ENCODE data around the gene TSC22D1.
"Not testable (repeated sequence)": the region's sequence is repeated elsewhere in the genome, so short reads cannot be mapped to it uniquely, and the experiment has no call there.

Gene TSC22D1

GRCh38 chr13:44470638-44471562, 105.2 kb downstream of the TSC22D1 start:
- Mint-ChIP-seq H3K36me3 (ENCODE audit: low read depth) (no peaks in the 10 kb centered on the region), H3K9me3 (no peaks in the 10 kb centered on the region), H3K27ac (no peak overlapping the region), H3K27me3 (peaks cover 2% of the 10 kb centered on the region), H3K4me1 (ENCODE audit: low read depth) (no peaks in the 10 kb centered on the region), H3K4me3 (no peak overlapping the region)
- intact Hi-C loops (cut with micrococcal nuclease) = loop anchor here (2.0 kb wide), 1 partner anchor 566 kb away; no protein-coding TSS in a partner anchor

- Mint-ChIP-seq H3K27me3 (peaks cover 2% of the 10 kb centered on the region), H3K27ac (no peak overlapping the region)
- intact Hi-C loops (cut with micrococcal nuclease) = no loop called here
Measured at GRCh38 chr13:44468874-44469273, 107.3 kb downstream of the TSC22D1 start.

GRCh38 chr13:44465318-44465717, 110.8 kb downstream of the TSC22D1 start:
- Mint-ChIP-seq H3K4me3 (no peak overlapping the region), H3K4me1 (ENCODE audit: low read depth) (no peaks in the 10 kb centered on the region), H3K9me3 (no peaks in the 10 kb centered on the region), H3K36me3 (ENCODE audit: low read depth) (no peaks in the 10 kb centered on the region), H3K27ac (no peak overlapping the region), H3K27me3 (peaks cover 2% of the 10 kb centered on the region)
- intact Hi-C loops (cut with micrococcal nuclease) = no loop called here

More at GRCh38 chr13:44468874-44469273, 107.3 kb downstream of the TSC22D1 start:
- Mint-ChIP-seq H3K4me3 (no peak overlapping the region), H3K9me3 (no peaks in the 10 kb centered on the region), H3K36me3 (ENCODE audit: low read depth) (no peaks in the 10 kb centered on the region), H3K4me1 (ENCODE audit: low read depth) (no peaks in the 10 kb centered on the region)

GRCh38 chr13:44464471-44464870, 111.7 kb downstream of the TSC22D1 start:
- Mint-ChIP-seq H3K36me3 (ENCODE audit: low read depth) (peaks cover 3% of the 10 kb centered on the region), H3K27ac (no peak overlapping the region), H3K9me3 (no peaks in the 10 kb centered on the region), H3K27me3 (peaks cover 2% of the 10 kb centered on the region), H3K4me1 (ENCODE audit: low read depth) (no peaks in the 10 kb centered on the region), H3K4me3 (no peak overlapping the region)
- intact Hi-C loops (cut with micrococcal nuclease) = no loop called here

GRCh38 chr13:44463759-44464158, 112.4 kb downstream of the TSC22D1 start:
- Mint-ChIP-seq H3K36me3 (ENCODE audit: low read depth) (peaks cover 8% of the 10 kb centered on the region), H3K4me3 (no peak overlapping the region), H3K4me1 (ENCODE audit: low read depth) (no peaks in the 10 kb centered on the region), H3K9me3 (no peaks in the 10 kb centered on the region), H3K27me3 (peaks cover 2% of the 10 kb centered on the region), H3K27ac (no peak overlapping the region)
- intact Hi-C loops (cut with micrococcal nuclease) = no loop called here

- Mint-ChIP-seq H3K4me3 (no peak overlapping the region), H3K9me3 (peaks cover 9% of the 10 kb centered on the region), H3K27me3 (no peaks in the 10 kb centered on the region), H3K27ac (no peak overlapping the region), H3K36me3 (ENCODE audit: low read depth) (peaks cover 12% of the 10 kb centered on the region), H3K4me1 (ENCODE audit: low read depth) (no peaks in the 10 kb centered on the region)
- intact Hi-C loops (cut with micrococcal nuclease) = no loop called here
Measured at GRCh38 chr13:44459674-44460073, 116.5 kb downstream of the TSC22D1 start.

GRCh38 chr13:44458313-44458975, 117.7 kb downstream of the TSC22D1 start:
- no peak overlapping the region for H3K4me3 Mint-ChIP-seq
- intact Hi-C loops (cut with micrococcal nuclease) = no loop called here

GRCh38 chr13:44456212-44456611, 119.9 kb downstream of the TSC22D1 start:
- peaks cover 12% of the 10 kb centered on the region for H3K36me3 Mint-ChIP-seq (ENCODE audit: low read depth)
- H3K27me3 Mint-ChIP-seq; intact Hi-C loops (cut with micrococcal nuclease); H3K9me3 Mint-ChIP-seq; H3K4me3 Mint-ChIP-seq; H3K27ac Mint-ChIP-seq; H3K4me1 Mint-ChIP-seq (ENCODE audit: low read depth): not testable (repeated sequence)

More at GRCh38 chr13:44458313-44458975, 117.7 kb downstream of the TSC22D1 start:
- H3K9me3 Mint-ChIP-seq = peaks cover 9% of the 10 kb centered on the region
- no peaks in the 10 kb centered on the region for H3K4me1 Mint-ChIP-seq (ENCODE audit: low read depth)
- H3K27me3 Mint-ChIP-seq = no peaks in the 10 kb centered on the region
- H3K27ac Mint-ChIP-seq = no peak overlapping the region
- peaks cover 12% of the 10 kb centered on the region for H3K36me3 Mint-ChIP-seq (ENCODE audit: low read depth)

- Mint-ChIP-seq H3K9me3 (peaks cover 9% of the 10 kb centered on the region), H3K36me3 (ENCODE audit: low read depth) (peaks cover 12% of the 10 kb centered on the region), H3K4me1 (ENCODE audit: low read depth) (no peaks in the 10 kb centered on the region), H3K27ac (no peak overlapping the region), H3K4me3 (no peak overlapping the region), H3K27me3 (no peaks in the 10 kb centered on the region)
- intact Hi-C loops (cut with micrococcal nuclease) = no loop called here
Measured at GRCh38 chr13:44455769-44456168, 120.4 kb downstream of the TSC22D1 start.

GRCh38 chr13:44453881-44454280, 122.2 kb downstream of the TSC22D1 start:
- peaks cover 9% of the 10 kb centered on the region for H3K9me3 Mint-ChIP-seq
- intact Hi-C loops (cut with micrococcal nuclease) = no loop called here

GRCh38 chr13:44453069-44453468, 123.1 kb downstream of the TSC22D1 start:
- Mint-ChIP-seq H3K4me3 (no peak overlapping the region), H3K36me3 (ENCODE audit: low read depth) (peaks cover 5% of the 10 kb centered on the region), H3K27ac (no peak overlapping the region), H3K27me3 (no peaks in the 10 kb centered on the region), H3K4me1 (ENCODE audit: low read depth) (no peaks in the 10 kb centered on the region), H3K9me3 (peaks cover 9% of the 10 kb centered on the region)
- intact Hi-C loops (cut with micrococcal nuclease) = no loop called here

More at GRCh38 chr13:44453881-44454280, 122.2 kb downstream of the TSC22D1 start:
- no peak overlapping the region for H3K27ac Mint-ChIP-seq
- H3K4me3 Mint-ChIP-seq = no peak overlapping the region
- H3K36me3 Mint-ChIP-seq (ENCODE audit: low read depth) = peaks cover 5% of the 10 kb centered on the region
- no peaks in the 10 kb centered on the region for H3K27me3 Mint-ChIP-seq
- no peaks in the 10 kb centered on the region for H3K4me1 Mint-ChIP-seq (ENCODE audit: low read depth)

- Mint-ChIP-seq H3K27ac (no peak overlapping the region), H3K27me3 (no peaks in the 10 kb centered on the region), H3K36me3 (ENCODE audit: low read depth) (peaks cover 5% of the 10 kb centered on the region), H3K4me3 (no peak overlapping the region), H3K4me1 (ENCODE audit: low read depth) (no peaks in the 10 kb centered on the region), H3K9me3 (peaks cover 9% of the 10 kb centered on the region)
- intact Hi-C loops (cut with micrococcal nuclease) = no loop called here
Measured at GRCh38 chr13:44452418-44452817, 123.7 kb downstream of the TSC22D1 start.

- Mint-ChIP-seq H3K36me3 (ENCODE audit: low read depth) (peaks cover 5% of the 10 kb centered on the region), H3K4me3 (no peak overlapping the region), H3K4me1 (ENCODE audit: low read depth) (peaks cover 2% of the 10 kb centered on the region), H3K9me3 (peaks cover 7% of the 10 kb centered on the region), H3K27ac (no peak overlapping the region), H3K27me3 (no peaks in the 10 kb centered on the region)
- intact Hi-C loops (cut with micrococcal nuclease) = no loop called here
Measured at GRCh38 chr13:44451651-44452050, 124.5 kb downstream of the TSC22D1 start.

- H3K9me3 Mint-ChIP-seq = peaks cover 2% of the 10 kb centered on the region
- intact Hi-C loops (cut with micrococcal nuclease) = no loop called here
- H3K4me1 Mint-ChIP-seq (ENCODE audit: low read depth) = peaks cover 6% of the 10 kb centered on the region
- H3K27me3 Mint-ChIP-seq = no peaks in the 10 kb centered on the region
- no peaks in the 10 kb centered on the region for H3K36me3 Mint-ChIP-seq (ENCODE audit: low read depth)
- no peak overlapping the region for H3K4me3 Mint-ChIP-seq
- no peak overlapping the region for H3K27ac Mint-ChIP-seq
Measured at GRCh38 chr13:44451126-44451525, 125.0 kb downstream of the TSC22D1 start.

Data from dendritic cell treated with granulocyte-macrophage colony-stimulating factor and Interleukin-4, amounts not matched to agents 40 ng/mL and 50 ng/mL, for 4 days (primary cell).